GM15510 (cell line): ENCODE data around the gene SPINT2.

ENCODE experiments used
- POLR2A ChIP-seq: IDR thresholded peaks from 3 replicates; pipeline ENCODE4 v1.6.1; 2011; ENCODE audit warnings: borderline replicate concordance; ENCODE audit not compliant: insufficient read length; ENCODE audit errors: extremely low read depth

Gene SPINT2

DNA sequence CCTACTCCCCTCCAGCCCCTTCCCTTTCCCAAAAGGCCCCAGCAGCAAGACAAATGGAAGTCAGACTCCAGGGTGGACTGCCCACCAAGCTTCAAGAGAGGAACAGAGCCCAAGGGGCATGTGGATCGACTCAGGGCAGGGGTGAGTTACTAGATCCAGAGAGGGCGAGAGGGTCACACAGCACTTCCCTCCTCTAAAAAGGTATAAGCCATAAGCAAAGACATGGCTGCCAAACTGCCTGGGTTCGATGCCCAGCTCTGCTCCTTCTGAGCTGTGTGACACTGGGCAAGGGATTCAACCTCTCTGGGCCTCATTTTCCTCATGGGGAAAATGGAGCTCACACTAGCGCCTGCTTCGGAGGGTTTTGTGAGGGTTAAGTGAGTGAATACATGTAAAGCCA lies 12.0 kb upstream of the SPINT2 start:
- no peak for TF ChIP-seq POLR2A

DNA sequence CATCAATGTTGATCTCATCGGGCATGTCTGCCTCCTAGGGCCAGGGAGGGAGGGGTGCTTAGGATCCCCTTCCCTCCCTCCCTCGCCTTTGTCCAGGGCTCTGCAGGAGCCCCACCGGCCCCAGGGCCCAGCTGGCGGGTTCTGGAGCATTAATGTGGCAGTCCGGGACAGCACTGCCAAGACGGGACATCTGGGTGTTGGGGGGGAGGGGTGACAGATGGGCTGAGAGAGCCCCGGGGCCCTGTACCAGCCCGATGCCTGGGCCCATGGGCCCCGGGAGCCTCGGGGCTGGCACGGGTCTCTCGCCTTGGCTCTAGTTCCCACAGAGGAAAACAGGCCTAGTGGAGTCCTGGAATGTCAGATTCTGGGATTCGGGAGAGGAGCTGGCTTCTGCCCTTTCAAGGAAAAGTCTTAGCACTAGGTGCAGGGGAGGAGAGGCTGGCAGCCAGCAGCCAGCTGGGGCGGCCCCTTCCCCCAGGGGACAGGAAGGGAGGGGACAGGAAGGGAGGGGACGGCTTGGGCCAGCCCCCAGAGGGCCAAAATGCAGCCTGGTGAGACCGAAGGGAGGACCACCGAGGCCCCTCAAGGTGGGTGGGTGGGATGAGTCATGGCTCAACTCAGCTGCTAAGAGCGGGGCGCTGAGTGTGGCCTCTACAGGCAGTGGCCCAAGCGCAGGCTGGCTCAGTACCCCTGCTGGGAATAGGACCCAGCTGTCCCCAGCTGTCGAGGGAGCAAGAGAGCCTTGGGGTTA lies 11.3 kb upstream of the SPINT2 start:
- TF ChIP-seq POLR2A, result no peak

DNA sequence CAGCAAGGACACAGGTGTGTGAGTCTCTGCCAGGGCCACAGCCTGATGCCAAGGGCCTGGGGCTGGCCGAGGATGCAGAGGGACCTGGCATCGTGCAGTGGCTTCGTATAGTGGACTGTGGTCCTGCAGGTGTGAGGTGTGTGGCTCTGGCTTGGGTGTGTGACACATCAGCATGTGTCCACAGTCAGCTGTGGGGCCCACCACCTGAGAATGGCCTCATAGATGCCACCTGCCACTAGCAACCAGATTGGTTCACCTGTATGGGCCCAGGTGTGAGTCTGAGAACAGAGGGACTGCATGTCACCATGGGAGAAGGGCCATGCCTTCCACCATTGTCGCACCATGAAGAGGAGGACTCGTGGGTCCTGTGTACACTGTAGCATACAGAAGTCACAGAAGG lies 10.6 kb upstream of the SPINT2 start:
- TF ChIP-seq POLR2A, result no peak

DNA sequence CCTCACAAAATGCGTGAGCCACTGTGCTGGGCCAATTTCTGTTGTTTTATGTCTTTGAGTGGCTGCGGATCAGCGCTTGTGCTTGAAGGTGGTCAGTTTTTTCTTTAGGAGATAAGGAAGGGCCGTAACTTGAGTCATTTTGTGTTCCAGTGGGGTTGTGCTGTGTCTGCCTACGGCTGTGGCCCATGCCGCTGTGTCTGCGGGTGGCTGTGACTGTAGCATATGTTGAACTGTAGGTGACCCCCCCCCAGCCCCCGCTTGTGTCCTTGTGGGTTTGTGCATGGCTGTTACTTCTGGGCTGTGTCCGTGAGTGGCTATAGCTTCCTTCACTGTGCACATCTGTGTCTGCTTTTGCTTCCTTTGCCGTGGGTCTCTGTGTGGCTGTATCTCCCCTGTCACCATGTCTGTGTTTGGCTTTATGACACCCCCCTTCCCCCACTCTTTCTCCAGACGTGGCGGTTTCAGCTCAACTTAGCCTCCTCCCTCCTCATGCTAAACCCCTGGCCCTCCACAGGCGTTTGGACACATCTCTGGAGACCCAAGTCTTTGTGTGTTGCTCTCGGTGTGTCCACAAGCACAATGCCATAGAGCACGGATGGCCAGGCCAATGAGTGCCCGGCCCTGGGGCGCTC lies 8.9 kb upstream of the SPINT2 start:
- no peak for TF ChIP-seq POLR2A

DNA sequence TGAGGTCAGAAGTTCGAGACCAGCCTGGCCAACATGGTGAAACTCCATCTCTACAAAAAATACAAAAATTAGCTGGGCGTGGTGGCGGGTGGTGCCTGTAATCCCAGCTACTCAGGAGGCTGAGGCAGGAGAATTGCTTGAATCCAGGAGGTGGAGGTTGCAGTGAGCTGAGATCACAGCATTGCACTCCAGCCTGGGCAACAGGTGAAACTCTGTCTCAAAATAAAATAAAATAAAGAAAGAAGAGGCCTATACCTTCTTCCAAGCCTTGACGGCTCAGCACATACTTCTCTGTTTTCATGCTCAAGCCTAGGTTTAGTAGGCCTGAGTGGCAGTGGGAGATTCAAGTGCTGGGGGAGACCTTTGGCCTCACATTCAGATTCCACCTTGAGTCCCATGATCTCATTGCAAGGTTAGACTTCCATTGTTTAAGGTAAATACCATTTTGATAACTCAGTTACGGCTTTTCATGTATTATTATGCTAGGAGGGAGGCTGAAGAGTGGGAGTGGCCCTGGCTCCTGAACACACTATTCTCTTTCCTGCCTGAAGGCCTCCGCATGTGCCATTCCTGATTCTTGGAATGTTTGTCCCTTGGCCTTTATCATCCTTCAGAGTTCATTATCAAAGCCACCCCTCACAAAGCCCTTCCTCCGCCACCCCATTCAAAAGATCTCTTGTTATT lies 1.6 kb upstream of the SPINT2 start:
- TF ChIP-seq POLR2A, result no peak

DNA sequence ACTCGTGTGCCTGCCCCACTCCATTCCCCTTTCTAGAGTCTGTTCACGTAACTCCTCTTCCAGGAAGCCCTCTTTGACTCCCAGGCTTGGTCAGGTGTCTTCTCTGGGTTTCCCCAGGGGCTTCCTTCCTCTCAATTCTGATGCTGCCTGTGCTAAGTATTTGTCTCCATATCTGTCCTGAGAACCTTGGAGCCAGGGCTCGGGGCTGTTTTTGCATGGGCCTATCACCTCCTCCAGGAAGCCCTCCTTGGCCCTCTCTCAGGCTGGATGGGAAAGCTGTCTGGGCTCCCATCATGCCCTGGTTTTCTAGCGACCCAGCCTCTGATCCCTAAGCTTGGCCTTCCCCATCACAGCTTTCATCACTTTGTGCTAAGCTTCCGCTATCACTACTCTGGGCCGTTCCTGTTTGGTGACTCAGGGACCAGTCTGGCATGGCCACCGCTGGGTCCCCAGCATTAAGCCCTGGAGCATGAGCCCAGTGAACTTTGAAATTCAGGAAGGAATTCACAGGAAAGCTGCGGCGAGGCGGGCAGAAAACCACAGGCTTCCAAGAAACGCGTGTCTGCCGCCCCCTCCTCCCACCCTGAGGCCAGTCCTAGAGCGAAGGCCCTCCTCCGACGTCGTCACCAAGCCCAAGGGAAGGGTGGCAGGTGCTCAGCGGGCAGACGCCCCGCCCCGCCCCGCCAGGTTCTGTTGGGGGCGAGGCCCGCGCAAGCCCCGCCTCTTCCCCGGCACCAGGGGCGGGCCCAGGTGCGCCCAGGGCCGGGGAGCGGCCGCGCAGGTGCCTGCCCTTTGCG lies 486 bp upstream of the SPINT2 start:
- TF ChIP-seq POLR2A, result no peak

DNA sequence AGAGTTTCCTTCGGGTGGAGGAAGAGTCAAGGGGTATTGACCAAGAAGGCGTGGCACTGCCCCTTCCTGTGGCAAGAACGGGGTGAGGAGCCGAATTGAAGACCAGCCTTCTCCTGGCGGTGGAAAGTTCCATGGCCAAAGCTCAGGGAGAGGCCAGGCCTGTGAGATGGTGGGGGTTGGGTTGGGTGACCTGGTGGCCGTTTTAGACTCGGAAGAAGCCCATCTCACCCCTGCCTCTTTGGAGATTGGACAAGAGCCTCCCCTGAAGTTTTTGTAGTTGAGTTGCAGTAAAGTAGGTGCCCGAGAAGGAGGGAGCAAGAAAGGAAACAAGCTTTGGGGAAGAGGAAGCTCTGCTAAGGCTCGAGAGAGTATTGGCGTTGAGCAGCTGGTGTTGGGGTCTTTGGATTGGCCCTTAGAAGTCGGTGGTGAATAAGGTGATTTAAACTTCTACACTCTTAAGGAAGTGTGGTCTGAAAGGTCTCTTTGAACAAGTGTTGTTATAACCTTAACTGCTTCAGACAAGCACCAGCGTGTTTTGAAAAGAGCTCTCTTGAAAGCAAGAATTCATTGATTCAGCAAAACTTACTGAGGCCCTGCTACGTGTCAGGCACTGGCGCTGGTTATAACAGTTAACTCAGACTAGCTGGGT lies 964 bp downstream of the SPINT2 start:
- no peak for TF ChIP-seq POLR2A

DNA sequence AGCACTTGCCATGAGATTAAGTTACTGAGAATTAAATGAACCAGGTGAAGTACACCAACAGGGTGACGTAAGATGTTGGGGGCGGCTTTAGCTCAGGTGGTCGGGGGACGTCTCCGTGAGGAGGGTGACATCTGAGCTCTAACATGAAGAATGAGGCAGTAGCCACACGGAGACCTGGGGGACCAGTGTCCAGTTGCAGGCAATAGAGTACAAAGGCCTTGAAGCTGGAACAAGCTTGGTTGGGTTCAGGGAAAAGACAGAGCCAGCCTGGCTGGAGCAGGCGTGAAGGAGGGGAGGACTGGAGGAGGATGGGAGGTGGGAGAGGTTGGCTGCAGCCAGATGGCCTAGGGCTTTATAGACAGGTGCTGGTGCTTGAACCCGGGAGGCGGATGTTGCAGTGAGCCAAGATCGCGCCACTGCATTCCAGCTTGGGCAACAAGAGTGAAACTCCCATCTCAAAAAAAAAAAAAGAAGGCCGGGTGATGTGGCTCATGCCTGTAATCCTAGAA lies 1.6 kb downstream of the SPINT2 start:
- no peak for TF ChIP-seq POLR2A

DNA sequence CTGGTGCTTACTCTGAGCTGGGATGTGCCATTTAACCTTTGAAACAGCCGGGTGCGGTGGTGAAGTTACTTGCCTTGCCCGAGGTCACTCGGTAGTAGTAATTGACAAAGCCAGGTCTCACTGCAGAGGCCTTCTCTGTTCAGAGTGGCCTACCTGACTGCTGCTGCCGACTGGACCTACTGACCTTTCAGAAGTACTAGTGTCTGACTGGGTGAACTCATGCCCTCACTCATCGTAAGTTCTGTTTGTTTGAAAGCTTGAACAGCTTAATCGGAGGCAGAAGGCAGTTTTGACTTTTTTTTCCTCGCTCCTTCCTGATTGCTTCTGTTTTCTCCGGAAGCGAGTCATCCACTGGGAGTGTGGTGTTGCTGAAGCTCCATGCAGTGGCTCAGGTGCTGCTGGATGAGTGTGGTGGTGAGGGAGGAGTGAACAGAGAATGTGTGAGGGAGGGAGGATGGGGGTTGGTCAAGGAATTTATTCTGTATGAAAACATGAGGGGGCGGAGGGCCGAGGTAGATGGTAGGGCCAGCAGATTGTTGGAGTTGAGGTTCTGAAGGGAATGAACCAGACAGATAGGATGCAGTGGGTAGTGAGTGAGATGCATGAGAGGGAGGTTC lies 2.7 kb downstream of the SPINT2 start:
- TF ChIP-seq POLR2A, result no peak

DNA sequence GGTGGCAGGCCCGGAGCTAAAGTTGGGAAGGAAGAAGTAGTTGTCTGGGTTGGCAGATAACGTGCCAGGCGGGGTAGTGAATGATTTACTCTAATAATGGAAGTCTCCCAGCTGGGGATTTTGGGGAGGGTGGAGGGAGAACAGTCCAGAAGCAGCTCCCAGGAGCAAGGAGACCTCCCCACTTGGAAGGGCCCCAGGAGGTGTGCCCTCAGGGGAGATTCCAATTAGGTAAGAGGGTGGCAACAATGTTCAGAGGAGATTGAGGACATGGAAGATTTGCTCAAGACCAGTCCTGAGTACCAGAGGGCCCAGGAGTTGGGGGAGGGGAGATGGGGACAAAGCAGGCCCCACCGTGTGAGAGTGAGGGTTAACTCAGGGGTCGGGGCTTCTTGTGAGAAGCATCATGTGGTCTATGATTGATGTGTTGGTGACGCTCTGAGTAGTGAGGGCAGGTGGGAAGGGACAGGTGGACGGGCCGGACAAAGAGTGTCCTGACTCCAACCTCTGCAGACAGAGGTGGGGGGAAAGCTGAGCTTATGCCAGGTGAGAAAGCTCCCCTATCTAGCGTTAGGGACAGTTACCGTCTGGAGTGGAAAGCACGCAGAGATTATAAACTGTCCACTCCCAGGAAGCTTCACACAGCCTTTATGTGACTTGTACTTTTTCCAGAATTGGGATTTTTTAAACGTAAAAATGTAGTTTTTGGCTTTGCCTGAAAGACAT lies 3.5 kb downstream of the SPINT2 start:
- TF ChIP-seq POLR2A, result no peak

DNA sequence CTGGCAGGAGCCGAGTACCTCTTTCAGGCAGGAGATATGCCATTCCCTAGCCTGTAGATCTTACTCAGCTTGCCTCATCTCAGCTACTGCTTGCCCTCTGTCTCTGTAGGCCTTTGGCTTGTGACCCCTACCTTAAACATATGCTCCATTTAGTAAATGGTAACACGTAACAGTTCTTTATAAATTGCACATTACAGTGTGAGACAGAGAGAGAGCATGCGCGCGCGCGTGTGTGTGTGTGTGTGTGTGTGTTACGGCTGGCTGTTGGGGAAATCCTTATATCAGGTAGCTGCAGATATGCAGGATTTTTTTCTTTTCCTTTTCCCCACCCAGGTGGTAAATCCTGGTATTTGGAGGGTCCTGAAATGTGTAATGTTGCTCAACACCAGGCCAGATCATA lies 4.2 kb downstream of the SPINT2 start:
- no peak for TF ChIP-seq POLR2A

DNA sequence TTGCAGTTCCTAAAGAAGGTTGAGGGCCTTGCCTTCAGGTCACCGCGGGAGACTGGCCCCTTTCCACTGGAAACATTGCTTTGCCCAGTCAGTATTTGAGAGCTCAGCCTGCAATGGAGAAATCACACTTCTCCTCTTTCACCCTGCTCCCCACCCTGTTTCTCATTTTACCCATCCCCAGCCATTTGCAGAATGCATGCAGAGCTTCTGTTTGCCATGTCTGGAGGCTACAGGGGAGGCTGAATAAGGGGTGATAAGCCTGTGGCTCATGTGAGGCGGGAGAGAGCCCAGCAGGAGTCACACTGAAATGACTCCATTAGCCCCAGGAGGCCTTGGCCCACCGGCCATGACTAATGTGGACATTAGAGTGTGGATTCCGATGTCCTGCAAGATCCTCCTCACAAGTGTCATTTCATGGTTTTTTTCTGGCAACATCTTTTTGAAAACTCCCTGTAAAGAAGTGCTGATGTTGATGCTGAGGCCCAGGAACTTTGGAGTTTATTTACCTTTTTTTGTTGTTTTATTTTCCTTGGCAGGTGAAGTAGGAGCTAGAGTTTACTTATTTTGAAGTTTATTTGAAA lies 6.3 kb downstream of the SPINT2 start:
- TF ChIP-seq POLR2A, result no peak

DNA sequence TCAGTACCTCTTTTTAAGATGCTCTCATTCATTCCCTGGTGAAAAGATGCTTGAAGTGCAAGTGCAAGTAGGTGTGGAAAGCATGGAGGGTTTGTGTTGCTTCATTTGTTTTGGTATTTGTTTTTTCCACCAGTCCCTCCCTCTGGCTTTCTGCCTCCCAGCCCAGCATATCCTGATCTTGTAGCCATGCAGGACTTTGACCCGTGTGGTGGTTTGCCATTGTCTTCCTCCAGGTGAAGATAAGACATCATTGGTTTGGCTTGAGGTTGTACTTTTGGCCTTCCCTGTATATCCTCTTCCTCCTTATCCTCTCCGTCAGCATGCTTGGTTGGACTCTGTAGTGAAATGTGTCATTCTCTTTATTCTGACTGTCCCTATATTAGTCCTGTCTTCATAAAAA lies 9.1 kb downstream of the SPINT2 start:
- TF ChIP-seq POLR2A, result no peak

DNA sequence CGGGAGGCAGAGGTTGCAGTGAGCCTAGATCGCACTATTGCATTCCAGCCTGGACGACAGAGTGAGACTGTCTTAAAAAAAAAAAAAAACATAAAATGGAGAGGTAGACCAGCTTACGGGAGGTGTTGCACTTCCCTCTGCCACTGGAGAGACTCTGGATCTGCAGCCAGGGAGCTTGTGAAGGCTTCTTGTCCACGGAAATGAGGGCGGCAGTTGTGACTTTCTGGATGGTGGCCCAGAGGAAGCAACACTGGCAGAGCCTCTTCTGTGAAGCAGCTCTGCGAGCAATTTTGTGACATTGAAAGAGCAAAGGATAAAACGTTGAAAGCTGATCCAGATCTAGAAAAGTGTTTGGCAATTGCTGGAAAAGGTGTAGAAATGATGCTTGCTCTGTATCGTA lies 10.4 kb downstream of the SPINT2 start:
- no peak for TF ChIP-seq POLR2A
